ENCODE data around the gene LRPAP1.

Gene LRPAP1

GRCh38 chr4:3477750-3478430 lies 54.3 kb downstream of the LRPAP1 start:
- TF ChIP-seq CTCF (IDR thresholded peaks at IDR 0.05; ENCODE audit: low read depth, low read length, missing control alignments) = no peak
- in situ Hi-C loops (cut with HindIII; ENCODE audit: low sequenced_read_pairs) = no loop called here
- no peak for DNase-seq (ENCODE audit: low read depth)
- no peak overlapping the region for H3K4me3 ChIP-seq (ENCODE audit: low read depth, low read length)

- no peak for TF ChIP-seq CTCF (IDR thresholded peaks at IDR 0.05; ENCODE audit: low read depth, low read length, missing control alignments)
- in situ Hi-C loops (cut with HindIII; ENCODE audit: low sequenced_read_pairs) = no loop called here
- no peak for DNase-seq (ENCODE audit: low read depth)
Measured at GRCh38 chr4:3476936-3477749, 55.1 kb downstream of the LRPAP1 start.

GRCh38 chr4:3476341-3476747 lies 55.9 kb downstream of the LRPAP1 start:
- in situ Hi-C loops (cut with HindIII; ENCODE audit: low sequenced_read_pairs) = no loop called here
- DNase-seq (ENCODE audit: low read depth) = no peak
- no peak for TF ChIP-seq CTCF (IDR thresholded peaks at IDR 0.05; ENCODE audit: low read depth, low read length, missing control alignments)
- no peak overlapping the region for H3K4me3 ChIP-seq (ENCODE audit: low read depth, low read length)

More at GRCh38 chr4:3476936-3477749, 55.1 kb downstream of the LRPAP1 start:
- no peak overlapping the region for H3K4me3 ChIP-seq (ENCODE audit: low read depth, low read length)

- TF ChIP-seq CTCF (IDR thresholded peaks at IDR 0.05; ENCODE audit: low read depth, low read length, missing control alignments) = no peak
- H3K4me3 ChIP-seq (ENCODE audit: low read depth, low read length) = no peak overlapping the region
- in situ Hi-C loops (cut with HindIII; ENCODE audit: low sequenced_read_pairs) = no loop called here
- no peak for DNase-seq (ENCODE audit: low read depth)
Measured at GRCh38 chr4:3475713-3476260, 56.4 kb downstream of the LRPAP1 start.

- in situ Hi-C loops (cut with HindIII; ENCODE audit: low sequenced_read_pairs) = no loop called here
- TF ChIP-seq CTCF (IDR thresholded peaks at IDR 0.05; ENCODE audit: low read depth, low read length, missing control alignments) = no peak
- H3K4me3 ChIP-seq (ENCODE audit: low read depth, low read length) = no peak overlapping the region
- DNase-seq (ENCODE audit: low read depth) = no peak
Measured at GRCh38 chr4:3475041-3475712, 57.0 kb downstream of the LRPAP1 start.

Data from astrocyte of the cerebellum (primary cell).